H9 (cell line): ENCODE results near the gene PLXNA4. TPM values are rescaled to one million over a fixed set of nuclear protein-coding genes. Genes with fewer than 3 reads are reported as not detected.

Experiments
- DNase-seq: peaks from one replicate; pipeline ENCODE4 v3.0.0-alpha.2; 2017
- H2AFZ ChIP-seq: one replicate; pipeline ENCODE4 v1.6.1; 2013; ENCODE audit warnings: mild to moderate bottlenecking, low read length, control low read depth, moderate library complexity
- H2AK5ac ChIP-seq: 2 replicates; pipeline ENCODE4 v1.6.1; 2013; ENCODE audit warnings: low read length, control low read depth, mixed read lengths; ENCODE audit not compliant: insufficient read length
- H2BK120ac ChIP-seq: one replicate; pipeline ENCODE4 v1.6.1; 2013; ENCODE audit warnings: low read depth, mild to moderate bottlenecking, low read length, control low read depth, inconsistent platforms; ENCODE audit not compliant: poor library complexity, severe bottlenecking
- H2BK12ac ChIP-seq: 2 replicates; pipeline ENCODE4 v1.6.1; 2013; ENCODE audit warnings: low read length, control low read depth, mixed read lengths, low read depth; ENCODE audit not compliant: insufficient read length
- H2BK15ac ChIP-seq: 2 replicates; pipeline ENCODE4 v1.6.1; 2013; ENCODE audit warnings: low read depth, low read length, control low read depth
- H2BK20ac ChIP-seq: one replicate; pipeline ENCODE4 v1.6.1; 2013; ENCODE audit warnings: low read depth, mild to moderate bottlenecking, low read length, control low read depth, inconsistent platforms; ENCODE audit not compliant: poor library complexity, severe bottlenecking
- H2BK5ac ChIP-seq: 2 replicates; pipeline ENCODE4 v1.6.1; 2013; ENCODE audit warnings: low read length, control low read depth, mixed read lengths; ENCODE audit not compliant: insufficient read length
- H3K14ac ChIP-seq: 2 replicates; pipeline ENCODE4 v1.6.1; 2013; ENCODE audit warnings: low read length, control low read depth; ENCODE audit not compliant: insufficient read depth
- H3K18ac ChIP-seq: 2 replicates; pipeline ENCODE4 v1.6.1; 2013; ENCODE audit warnings: low read depth, mild to moderate bottlenecking, mixed read lengths, low read length, control low read depth; ENCODE audit not compliant: insufficient read length
- H3K23ac ChIP-seq: 2 replicates; pipeline ENCODE4 v1.6.1; 2013; ENCODE audit warnings: low read length, control low read depth, mixed read lengths, low read depth; ENCODE audit not compliant: insufficient read length
- H3K23me2 ChIP-seq: 2 replicates; pipeline ENCODE4 v1.6.1; 2013; ENCODE audit warnings: low read depth, mild to moderate bottlenecking, mixed read lengths, low read length, control low read depth; ENCODE audit not compliant: insufficient read length, poor library complexity, severe bottlenecking
- H3K27ac ChIP-seq: 2 replicates; pipeline ENCODE4 v1.5.1; 2013; ENCODE audit warnings: low read length, control low read depth, mixed read lengths, low read depth; ENCODE audit not compliant: insufficient read length
- H3K27me3 ChIP-seq: 2 replicates; pipeline ENCODE4 v1.6.1; 2013; ENCODE audit warnings: low read length, control low read depth, inconsistent platforms; ENCODE audit not compliant: insufficient read depth
- H3K4ac ChIP-seq: 2 replicates; pipeline ENCODE4 v1.6.1; 2013; ENCODE audit warnings: low read depth, mild to moderate bottlenecking, control low read depth, inconsistent platforms, low read length, moderate library complexity
- H3K4me1 ChIP-seq: 2 replicates; pipeline ENCODE4 v1.6.1; 2013; ENCODE audit warnings: low read length, control low read depth, inconsistent platforms; ENCODE audit not compliant: insufficient read depth
- H3K4me2 ChIP-seq: 2 replicates; pipeline ENCODE4 v1.6.1; 2013; ENCODE audit warnings: low read length, control low read depth, mixed read lengths; ENCODE audit not compliant: insufficient read length, insufficient read depth
- H3K56ac ChIP-seq: 2 replicates; pipeline ENCODE4 v1.6.1; 2013; ENCODE audit warnings: low read depth, mild to moderate bottlenecking, mixed read lengths, low read length, control low read depth; ENCODE audit not compliant: insufficient read length
- H3K79me1 ChIP-seq: 2 replicates; pipeline ENCODE4 v1.6.1; 2013; ENCODE audit warnings: low read depth, mild to moderate bottlenecking, moderate library complexity, low read length, control low read depth, inconsistent platforms; ENCODE audit not compliant: insufficient read depth, poor library complexity, severe bottlenecking
- H3K79me2 ChIP-seq: 2 replicates; pipeline ENCODE4 v1.6.1; 2013; ENCODE audit warnings: low read length, control low read depth, inconsistent platforms; ENCODE audit not compliant: insufficient read depth
- H3K9ac ChIP-seq: 2 replicates; pipeline ENCODE4 v1.6.1; 2013; ENCODE audit warnings: low read length, control low read depth, mixed read lengths; ENCODE audit not compliant: insufficient read length; ENCODE audit errors: extremely low read depth
- H3K9me3 ChIP-seq: one replicate; pipeline ENCODE4 v1.6.1; 2013; ENCODE audit warnings: low read depth, low read length, inconsistent platforms; ENCODE audit not compliant: control insufficient read depth
- H3T11ph ChIP-seq: one replicate; pipeline ENCODE4 v1.6.1; 2013; ENCODE audit warnings: mild to moderate bottlenecking, low read length, control low read depth, inconsistent platforms
- H4K20me1 ChIP-seq: one replicate; pipeline ENCODE4 v1.6.1; 2013; ENCODE audit not compliant: control insufficient read depth, insufficient read length, insufficient read depth
- H4K5ac ChIP-seq: 2 replicates; pipeline ENCODE4 v1.6.1; 2013; ENCODE audit warnings: low read depth, mild to moderate bottlenecking, mixed read lengths, low read length, control low read depth; ENCODE audit not compliant: insufficient read length
- H4K8ac ChIP-seq: replicated peaks from 2 replicates; pipeline ENCODE4 v1.6.1; 2013; ENCODE audit warnings: low read length, control low read depth, mixed read lengths, low read depth; ENCODE audit not compliant: insufficient read length
- H4K91ac ChIP-seq: 2 replicates; pipeline ENCODE4 v1.6.1; 2013; ENCODE audit warnings: low read depth, mild to moderate bottlenecking, moderate library complexity, mixed read lengths, low read length, control low read depth; ENCODE audit not compliant: insufficient read length
- H3K27ac Mint-ChIP-seq, 3 experiments: 2 replicates in 2 of 3; 3 replicates in 1 of 3; pipeline ENCODE4 v1.8.0; 2020 to 2021; ENCODE audit warnings: mixed read lengths in 3 of 3, mild to moderate bottlenecking in 1 of 3, moderate library complexity in 1 of 3
- H3K27me3 Mint-ChIP-seq: 2 replicates; pipeline ENCODE4 v1.8.0; 2021; ENCODE audit warnings: low read depth, mild to moderate bottlenecking, moderate library complexity, mixed read lengths
- H3K36me3 Mint-ChIP-seq, 3 experiments: 2 replicates in 2 of 3; 3 replicates in 1 of 3; pipeline ENCODE4 v1.8.0; 2020 to 2021; ENCODE audit warnings: low read depth in 3 of 3, mixed read lengths in 3 of 3; ENCODE audit not compliant: insufficient read depth in 1 of 3
- H3K4me1 Mint-ChIP-seq, 2 experiments: 2 replicates each; pipeline ENCODE4 v1.8.0; 2020; ENCODE audit warnings: mixed read lengths in 2 of 2
- H3K4me3 Mint-ChIP-seq, 2 experiments: 2 replicates in 1 of 2; 3 replicates in 1 of 2; pipeline ENCODE4 v1.8.0; 2020 to 2021; ENCODE audit warnings: mild to moderate bottlenecking in 2 of 2, mixed read lengths in 2 of 2, moderate library complexity in 1 of 2
- H3K9me3 Mint-ChIP-seq, 2 experiments: 2 replicates in 1 of 2; 3 replicates in 1 of 2; pipeline ENCODE4 v1.8.0; 2020; ENCODE audit warnings: mild to moderate bottlenecking in 2 of 2, mixed read lengths in 2 of 2, moderate library complexity in 1 of 2
- CTCF ChIP-seq: fragments of 200-600 bp; sonication (generic); conservative IDR thresholded peaks from 3 replicates; pipeline ENCODE4 v1.8.0; 2021; ENCODE audit warnings: antibody characterized with exemption, mild to moderate bottlenecking
- WGBS: extraction: QIAGEN DNeasy Blood & Tissue Kit; methylation state at CpG from one replicate; pipeline ENCODE4 v1.1.7; 2013; ENCODE audit warnings: missing lambda C conversion rate, low lambda C conversion rate, mixed read lengths; ENCODE audit not compliant: insufficient read length; ENCODE audit errors: extremely low coverage; 5-methylcytosine and 5-hydroxymethylcytosine counted together
- total RNA-seq: library from RNA; stranded (reverse); gene quantifications from 2 replicates; pipeline ENCODE4 v1.2.1, GENCODE V29; 2021

The PLXNA4 gene
- total RNA-seq, 1 experiment from 2014 or later: 0.35 TPM

- H3K18ac ChIP-seq: no peak overlapping the region
- H3K23me2 ChIP-seq: peaks cover 3% of the 10 kb centered on the region
- Mint-ChIP-seq H3K27me3 (peaks cover 4% of the 10 kb centered on the region; the same call in 1 of the 2 replicates), H3K4me3 (no peak overlapping the region), H3K4me1 (peaks cover 5% of the 10 kb centered on the region in 2 experiments; a peak in 3 of 4 replicates), H3K9me3 (no peaks in the 10 kb centered on the region; a peak in 1 of 5 replicates), H3K27ac (no peak overlapping the region), H3K36me3 (no peaks in the 10 kb centered on the region)
- no CpG with 5 or more reads among the region's 6 CpGs for WGBS
- no peak overlapping the region for H2BK12ac ChIP-seq
- H3K23ac ChIP-seq: no peak overlapping the region
- no peak overlapping the region for H2BK15ac ChIP-seq
- H4K20me1 ChIP-seq: no peaks in the 10 kb centered on the region
- H3K9ac ChIP-seq: no peak overlapping the region
- no peak overlapping the region for H3K14ac ChIP-seq
- no peak overlapping the region for H3K27ac ChIP-seq
- no peak overlapping the region for H4K5ac ChIP-seq
- no peak overlapping the region for H4K91ac ChIP-seq
- no peaks in the 10 kb centered on the region for H3K79me1 ChIP-seq
- no peak overlapping the region for H2BK5ac ChIP-seq
- TF ChIP-seq CTCF: no peak
- H2AFZ ChIP-seq: no peak overlapping the region
- H3K4ac ChIP-seq: no peak overlapping the region
- H3K4me1 ChIP-seq: no peaks in the 10 kb centered on the region
- no peak overlapping the region for H2BK120ac ChIP-seq
- no peak overlapping the region for H3K4me2 ChIP-seq
- H2BK20ac ChIP-seq: no peak overlapping the region
- H3K56ac ChIP-seq: no peak overlapping the region
- H2AK5ac ChIP-seq: no peak overlapping the region
- no peak overlapping the region for H3T11ph ChIP-seq
- no peaks in the 10 kb centered on the region for H3K79me2 ChIP-seq
- DNase-seq: no peak
- H4K8ac ChIP-seq: no peak overlapping the region
- no peaks in the 10 kb centered on the region for H3K9me3 ChIP-seq
- no peaks in the 10 kb centered on the region for H3K27me3 ChIP-seq
Measured at GRCh38 chr7:132300599-132301277, 275.5 kb downstream of the PLXNA4 start.
